Fibroblast of skin of left quadriceps (primary cell): ENCODE results near the gene ZMYM4.

Experiments
- DNase-seq, 2 experiments: peaks; one replicate each; pipeline ENCODE4 v3.0.0-alpha.2; 2013; ENCODE audit warnings: low read depth in 2 of 2

ZMYM4 gene

DNA sequence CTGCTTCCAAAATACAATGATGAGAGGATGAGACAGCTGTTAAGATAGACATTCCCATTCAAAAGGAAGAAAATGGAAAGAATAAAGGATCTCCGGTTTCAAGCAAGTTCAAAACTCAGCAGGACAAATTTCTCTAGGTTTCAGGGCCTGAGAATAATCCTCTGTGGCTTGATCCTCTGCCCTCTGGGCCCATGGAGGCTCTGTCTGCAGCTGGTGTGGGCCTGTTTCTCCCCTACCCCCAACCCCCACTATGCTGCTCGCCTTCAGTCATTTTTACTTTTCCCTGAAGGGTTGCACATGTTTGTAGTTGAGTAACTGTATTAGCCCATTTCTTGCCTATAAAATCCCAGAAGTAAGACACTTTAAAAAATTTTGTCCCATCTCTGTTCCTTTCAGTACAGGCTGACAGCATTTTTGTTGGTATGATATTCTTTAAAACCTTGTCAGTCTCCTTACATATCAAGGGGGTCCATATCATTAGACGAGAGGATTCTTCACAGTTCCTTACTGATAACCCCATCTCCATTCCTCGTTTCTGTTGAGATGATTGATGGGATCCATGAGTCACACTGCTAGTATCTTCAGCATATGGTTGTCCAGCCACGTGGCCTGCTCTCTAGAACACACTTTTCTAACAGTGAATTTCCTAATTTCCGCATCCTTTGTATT lies 10.5 kb downstream of the ZMYM4 start:
- no peak for DNase-seq

DNA sequence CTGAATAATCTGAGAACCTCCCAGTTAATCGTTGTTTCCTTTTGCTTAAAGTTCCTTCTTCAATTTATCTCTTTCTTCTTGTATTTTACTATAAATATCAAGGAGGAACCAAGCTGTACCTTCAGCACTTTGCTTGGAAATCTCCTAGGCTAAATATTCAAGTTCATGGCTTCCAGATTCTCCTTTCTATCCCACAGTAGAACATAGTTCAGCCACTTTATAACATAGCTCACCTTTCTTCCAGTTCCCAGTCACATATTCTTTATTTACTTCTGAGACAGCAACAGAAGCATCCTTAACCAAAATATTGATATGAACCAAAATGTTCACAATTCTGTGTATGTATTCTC lies 11.0 kb downstream of the ZMYM4 start:
- no peak for DNase-seq

DNA sequence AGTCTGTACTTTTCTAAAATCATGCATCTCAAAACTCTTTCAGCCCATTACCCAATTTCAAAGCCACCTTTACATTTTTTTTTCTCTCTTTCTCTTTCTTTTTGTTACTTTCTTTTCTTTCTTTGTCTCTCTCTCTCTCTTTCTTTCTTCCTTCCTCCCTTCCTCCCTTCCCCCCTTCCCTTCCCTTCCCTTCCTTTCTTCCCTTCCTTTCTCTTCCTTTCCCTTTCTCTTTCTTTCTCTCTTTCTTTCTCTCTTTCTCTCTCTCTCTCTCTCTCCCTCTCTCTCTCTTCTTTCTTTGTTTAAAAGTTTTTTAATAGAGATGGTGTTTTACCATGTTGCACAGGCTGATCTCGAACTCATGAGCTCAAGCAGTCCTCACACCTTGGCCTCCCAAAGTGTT lies 11.5 kb downstream of the ZMYM4 start:
- DNase-seq = no peak

DNA sequence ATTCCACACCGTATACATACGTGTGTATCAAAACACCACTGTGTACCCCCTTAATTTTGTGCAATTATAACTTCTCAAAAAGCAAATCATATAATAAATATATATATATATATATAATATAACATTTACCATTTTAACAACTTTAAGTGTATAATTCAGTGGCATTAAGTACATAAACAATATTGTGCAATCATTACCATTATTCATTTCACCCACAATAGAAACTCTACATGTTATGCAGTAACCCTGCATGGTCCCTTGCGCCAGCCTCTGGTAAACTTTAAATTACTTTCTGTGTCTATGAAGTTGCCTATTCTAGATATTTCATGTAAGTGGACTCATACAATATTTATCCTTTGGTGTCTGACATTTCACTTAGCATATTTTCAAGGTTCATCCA lies 13.1 kb downstream of the ZMYM4 start:
- DNase-seq = no peak

DNA sequence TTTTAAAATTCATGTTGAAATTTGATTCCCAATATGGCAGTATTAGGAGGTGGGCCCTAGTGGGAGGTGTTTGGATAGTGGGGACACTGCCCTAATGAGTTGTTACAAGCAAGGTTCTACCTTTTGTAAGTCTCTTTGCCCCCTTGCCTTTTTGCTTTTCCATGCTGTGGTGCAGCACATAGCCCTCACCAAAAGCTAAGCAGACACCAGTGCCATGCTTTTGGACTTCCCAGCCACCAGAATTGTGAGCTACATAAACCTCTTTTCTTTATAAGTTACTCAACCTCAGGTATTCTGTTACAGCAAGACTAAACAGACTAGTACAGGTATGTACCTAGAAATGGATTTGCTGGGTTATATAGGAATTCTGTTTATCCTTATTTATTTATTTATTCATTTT lies 13.7 kb downstream of the ZMYM4 start:
- DNase-seq = no peak

DNA sequence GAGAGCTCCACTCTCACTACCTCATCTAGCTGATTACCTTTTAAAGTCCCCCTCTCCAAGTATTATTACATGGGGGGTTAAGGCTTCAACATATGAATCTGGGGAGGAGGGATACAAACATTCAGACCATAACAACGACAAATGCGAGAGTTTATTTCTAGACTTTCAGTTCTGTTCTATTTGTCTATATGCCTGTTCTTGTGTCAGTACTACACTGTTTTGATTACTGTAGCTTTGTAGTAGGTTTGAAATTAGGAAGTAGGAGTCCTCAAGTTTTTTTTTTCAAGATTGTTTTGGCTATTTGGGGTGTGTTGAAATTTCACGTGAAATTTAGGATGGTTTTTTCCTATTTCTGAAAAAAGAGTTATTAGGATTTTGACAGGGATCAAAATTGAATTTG lies 16.3 kb downstream of the ZMYM4 start:
- DNase-seq = no peak

DNA sequence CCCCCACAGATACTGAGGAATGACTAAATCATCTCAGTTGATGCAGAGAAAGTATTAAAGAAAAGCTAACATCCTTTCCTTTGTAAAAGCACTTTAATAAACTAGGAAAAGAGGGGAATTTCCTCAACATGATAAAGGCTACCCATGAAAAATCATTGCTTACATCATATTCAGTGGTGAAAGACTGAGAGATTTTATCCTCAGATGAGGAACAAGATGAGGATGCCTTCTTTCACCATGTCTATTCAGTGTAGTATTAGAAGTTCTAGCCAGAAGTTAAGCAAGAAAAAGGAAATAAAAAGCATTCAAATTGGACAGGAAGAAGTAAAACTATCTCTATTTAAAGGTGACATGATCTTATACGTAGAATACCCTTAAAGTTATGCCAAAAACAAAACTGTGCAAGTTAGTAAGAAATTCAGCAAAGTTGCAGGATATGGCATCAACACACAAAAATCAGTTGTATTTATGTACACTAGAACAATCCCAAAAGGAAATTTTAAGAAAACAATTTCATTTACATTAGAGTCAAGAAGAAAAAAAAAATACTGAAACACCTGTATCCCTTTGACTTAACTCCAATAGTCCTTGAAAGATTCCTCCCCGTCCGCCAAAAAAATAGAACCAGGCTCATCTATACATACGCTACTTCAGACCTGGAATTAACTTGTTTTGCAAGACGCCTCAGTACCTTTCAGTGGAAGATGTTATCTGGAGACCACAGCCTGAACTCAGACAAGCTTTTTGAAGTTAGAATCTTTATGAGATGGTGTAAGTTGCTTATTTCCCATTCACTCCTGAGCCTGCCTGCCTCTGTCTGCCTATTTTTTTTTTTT lies 17.5 kb downstream of the ZMYM4 start:
- no peak for DNase-seq

DNA sequence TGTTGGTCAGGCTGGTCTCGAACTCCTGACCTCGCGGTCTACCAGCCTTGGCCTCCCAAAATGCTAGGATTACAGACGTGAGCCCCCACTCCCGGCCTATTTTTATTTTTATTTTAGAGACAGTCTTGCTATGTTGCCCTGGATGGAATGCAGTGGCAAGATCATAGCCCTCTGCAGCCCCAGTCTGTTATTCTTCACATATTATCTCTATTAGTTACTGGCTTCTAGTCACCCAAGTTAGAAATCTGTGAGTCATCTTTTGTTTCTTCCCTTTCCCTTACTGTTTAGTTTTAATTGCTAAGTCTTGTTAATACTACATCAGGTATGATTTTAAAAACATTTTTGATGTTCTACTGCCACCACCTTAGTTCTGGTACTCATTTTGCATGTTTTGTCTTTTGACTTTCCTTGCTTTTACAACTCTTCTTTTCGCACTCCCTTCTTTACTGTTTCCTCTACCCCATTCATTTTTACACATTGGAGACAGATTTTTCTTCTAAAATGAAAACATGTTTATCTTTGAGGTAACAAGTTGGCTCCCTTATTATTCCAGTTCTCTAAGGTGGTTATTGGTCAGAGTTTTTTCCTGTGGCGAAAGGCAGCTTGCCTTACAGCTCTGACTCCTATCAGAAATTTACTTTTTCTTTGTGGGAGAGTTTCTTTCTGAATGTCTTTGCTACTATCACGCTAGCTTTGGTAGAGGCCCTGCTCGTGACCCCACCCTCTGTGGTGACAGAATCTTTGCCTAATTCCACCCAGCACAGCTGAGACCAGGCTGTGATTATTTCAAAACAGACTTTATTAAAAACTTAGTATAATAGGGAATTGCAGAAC lies 19.5 kb downstream of the ZMYM4 start:
- DNase-seq = no peak

DNA sequence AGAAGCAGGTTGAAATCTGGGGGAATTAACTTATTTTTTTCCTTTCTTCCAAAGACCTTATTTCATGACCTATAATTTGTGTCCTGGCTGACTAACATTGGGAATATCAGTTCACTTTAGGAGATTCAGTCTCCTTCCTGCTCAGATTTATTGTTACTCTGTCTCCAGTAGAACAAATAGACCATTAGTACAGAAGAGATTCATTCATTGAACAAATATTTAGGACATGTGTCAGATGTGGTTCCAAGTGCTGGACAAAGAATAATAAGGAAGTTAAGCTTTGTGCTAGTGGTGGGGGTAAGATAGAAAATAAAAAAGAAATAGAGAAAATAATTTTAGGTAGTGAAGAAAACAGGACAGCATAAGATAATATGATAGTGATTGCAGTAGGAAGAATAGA lies 20.3 kb downstream of the ZMYM4 start:
- DNase-seq = no peak

DNA sequence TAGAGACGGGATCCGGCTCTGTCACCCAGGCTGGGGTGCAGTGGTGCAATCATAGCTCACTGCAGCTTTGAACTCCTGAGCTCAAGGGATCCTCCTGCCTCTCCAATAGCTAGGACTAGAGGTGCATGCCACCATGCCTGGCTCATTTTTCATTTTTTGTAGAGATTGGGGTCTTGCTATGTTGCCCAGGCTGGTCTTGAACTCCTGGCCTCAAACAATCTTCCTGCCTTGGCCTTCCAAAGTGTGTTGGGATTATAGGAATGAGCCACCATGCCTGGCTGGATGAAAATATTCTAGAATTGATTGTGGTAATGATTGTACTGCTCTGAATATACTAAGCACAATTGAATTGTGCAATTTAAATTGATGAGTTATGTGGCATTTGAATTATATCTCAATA lies 21.9 kb downstream of the ZMYM4 start:
- DNase-seq = no peak

DNA sequence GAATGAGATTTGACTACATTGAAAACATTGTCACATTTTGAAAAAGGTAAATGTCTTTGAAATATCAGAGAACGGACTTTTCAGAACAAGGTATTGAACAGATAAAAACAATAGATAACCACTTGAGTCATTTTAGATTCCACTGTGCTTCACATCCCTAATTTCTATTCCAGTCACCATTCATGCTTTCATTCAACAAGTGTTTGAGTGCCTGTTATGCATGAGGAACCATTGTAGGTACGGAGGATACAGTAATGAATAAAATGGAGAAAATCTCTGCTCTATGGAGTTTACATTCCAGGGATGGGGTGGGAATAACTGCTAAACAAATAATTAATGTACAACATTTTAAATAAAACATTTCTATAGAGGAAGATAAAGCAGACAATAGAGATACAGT lies 26.3 kb downstream of the ZMYM4 start:
- DNase-seq = no peak

DNA sequence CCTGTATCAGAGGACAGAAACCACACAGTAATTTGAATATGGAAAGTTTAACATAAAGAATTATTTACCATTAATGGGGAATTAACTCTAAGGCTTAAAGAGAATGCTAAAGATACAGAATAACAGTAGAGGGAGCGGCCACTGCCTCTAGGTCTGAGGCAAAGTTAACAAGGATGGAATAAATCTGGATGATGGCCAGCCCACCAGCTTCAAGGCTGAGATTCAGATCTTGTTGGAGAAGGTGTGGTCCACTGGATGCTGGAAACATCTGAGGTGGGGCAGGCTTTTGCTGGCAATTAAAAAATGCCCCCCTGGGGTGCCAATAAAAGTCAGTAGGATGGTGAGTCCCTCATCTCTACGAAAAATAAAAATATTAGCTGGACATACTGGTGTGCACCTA lies 29.4 kb downstream of the ZMYM4 start:
- no peak for DNase-seq

DNA sequence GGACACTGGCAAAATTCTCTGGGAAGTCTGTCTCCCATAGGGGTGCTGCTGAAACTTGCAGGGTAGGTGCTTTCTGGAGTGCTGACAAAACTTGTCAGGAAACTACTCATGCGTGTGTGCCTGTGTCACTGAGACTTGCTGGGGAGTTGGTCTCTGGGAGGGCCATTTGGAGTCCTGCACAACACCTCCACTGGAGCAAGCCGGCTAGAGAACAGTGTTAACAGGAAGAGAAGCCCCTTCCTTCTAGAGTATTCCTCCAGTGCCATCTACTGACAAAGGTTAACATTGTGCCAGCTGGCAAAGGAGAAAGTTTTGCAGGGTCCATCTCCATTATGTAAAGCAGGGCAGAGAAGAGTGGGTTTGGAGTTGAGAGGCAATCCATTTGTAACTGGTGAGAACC lies 30.0 kb downstream of the ZMYM4 start:
- DNase-seq = no peak

DNA sequence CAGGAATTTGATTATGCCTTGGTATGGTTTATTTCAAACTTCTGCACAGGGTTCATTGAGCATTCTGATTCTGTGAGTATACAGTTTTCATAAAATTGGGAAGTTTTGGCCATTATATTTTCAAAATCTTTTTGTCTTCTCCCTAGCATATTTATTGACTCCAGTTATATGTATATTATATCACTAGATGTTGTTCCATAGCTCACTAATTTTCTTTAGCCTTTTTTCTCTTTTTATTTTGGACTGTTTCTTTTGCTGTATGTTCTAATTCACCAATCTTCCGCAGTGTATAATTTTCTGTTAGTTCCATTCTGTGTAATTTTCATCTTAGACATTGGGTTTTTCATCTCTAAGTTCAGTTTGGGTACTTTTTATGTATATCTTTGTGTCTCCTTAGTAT lies 31.9 kb downstream of the ZMYM4 start:
- no peak for DNase-seq

DNA sequence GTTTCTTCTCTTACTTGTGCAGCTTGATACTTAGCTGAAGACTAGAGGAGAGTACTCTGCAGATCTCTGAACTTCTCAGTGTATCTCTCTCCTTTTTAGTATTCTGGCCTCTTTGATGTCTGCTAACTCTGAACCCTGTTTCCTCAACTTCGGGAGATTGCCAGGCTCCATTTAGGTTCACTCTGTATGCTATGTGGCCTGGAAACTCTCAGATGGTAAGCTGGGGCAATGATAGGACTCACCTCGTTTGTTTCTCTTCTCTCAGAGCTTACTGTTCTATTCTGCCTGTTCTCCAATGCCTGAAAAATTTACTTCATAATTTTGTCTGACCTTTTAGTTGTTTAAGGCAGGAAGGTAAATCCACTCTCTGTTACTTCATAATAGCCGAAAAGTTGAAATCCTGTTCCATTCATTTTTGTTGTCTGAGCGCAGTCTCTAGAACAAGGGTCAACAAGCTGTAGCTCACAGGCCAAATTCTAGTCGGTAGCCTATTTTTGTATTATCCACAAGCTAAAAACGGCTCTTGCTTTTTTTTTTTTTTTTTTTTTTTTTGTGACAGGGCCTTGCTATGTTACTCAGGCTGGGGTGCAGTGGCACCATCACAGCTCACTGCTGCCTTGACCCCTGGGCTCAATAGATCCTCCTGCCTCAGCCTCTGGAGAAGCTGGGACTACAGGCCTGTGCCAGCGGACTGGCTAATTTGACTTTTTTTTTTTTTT lies 33.3 kb downstream of the ZMYM4 start:
- DNase-seq = no peak

DNA sequence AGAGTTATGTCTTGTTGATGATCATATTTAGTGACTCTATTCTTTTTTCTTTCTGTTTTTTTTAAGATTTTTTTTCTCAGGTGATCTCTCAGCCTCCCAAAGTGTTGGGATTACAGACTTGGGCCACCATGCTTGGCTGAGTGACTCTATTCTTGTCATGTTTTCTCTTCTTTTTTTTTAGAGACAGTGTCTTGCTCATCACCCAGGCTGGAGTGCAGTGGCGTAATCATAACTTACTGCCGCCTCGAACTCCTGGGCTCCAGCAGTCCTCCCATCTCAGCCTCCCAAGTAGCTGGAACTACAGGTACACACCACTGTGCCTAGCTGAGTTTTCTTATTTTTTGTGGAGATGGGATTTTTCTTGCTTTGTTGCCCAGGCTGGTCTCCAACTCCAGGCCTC lies 36.9 kb downstream of the ZMYM4 start:
- no peak for DNase-seq

DNA sequence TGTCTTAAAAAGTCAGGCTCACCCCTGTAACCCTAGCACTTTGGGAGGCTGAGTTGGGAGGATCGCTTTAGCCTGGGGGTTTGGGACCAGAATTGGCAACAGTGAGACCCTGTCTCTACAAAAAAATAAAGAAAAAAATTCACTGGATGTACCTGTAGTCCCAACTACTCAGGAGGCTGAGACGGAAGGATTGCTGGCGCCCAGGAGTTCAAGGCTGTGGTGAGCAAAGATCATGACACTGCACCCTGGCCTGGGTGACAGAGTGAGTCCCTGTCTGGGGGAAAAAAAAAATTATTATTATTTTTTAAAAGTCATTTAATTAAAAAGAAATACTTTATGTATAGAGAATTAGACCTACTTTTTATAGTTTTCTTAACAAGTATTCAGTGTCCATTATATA lies 47.1 kb downstream of the ZMYM4 start:
- no peak for DNase-seq

DNA sequence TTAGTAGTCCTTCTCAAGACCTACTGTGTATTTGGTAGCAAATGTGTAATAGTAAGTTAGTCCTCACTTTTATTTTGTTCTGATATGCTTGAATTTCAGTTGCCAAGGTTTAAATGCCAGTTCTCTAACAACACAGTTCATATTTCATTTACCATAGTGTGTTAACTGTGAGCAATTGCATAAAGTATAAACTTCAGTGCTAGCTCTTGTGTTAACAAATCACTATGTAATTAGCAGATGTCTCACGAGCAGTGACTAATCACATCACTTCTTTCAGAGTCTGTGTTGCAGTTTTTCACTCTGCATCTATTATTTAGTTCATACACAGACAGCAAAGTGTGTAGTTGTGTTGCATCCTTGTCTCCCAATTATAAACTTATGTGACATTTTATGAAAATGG lies 47.8 kb downstream of the ZMYM4 start:
- no peak for DNase-seq

DNA sequence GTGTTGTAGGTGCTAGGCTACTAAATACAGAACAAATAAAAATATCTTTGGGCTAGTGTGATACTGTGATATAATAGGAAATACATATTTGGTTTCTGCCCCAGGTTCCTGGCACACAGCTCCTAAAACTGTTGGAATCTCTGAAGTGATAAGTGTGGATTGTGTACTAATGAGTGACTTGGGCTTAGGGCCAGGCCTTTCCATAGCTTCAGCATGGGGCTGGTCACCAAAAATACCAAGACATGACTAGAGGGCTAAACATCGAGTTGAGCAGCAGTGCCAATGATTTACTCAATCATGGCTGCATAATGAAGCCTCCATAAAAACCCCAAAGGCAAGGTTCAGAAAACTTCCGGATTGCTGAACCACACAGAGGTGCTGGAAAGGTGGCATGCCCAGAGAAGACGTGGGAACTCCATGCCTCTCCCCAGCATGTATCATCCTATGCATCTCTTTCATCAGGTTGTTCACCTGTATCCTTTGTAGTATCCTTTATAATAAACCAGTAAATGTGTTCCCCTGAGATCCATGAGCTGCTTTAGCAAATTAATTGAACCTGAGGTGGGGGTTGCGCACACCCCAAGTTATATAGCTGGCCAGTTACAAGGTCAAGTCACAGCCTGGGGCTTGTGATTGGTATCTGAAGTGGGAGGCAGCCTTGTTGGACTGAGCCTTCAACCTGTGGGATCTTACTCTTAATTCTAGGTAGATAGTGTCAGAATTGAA lies 51.6 kb downstream of the ZMYM4 start:
- DNase-seq = no peak

DNA sequence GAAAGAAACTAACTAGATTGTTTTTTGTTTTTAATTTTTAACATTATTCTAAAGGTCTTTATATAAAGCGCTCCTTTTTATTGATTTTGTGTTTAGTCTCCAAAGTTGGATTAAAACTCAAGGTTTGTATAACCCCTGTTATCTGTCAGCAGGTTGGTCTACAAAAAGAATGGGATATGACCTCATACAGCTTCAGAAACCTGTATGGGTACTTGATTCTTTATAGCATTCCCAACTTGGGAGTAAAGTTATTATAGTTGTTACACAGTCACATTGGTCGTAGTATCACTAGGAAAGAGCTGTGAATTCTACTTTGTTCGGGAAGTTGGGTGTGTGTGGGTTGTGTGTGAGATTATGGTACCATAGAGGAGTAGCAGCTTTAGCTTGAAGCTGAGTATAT lies 52.4 kb downstream of the ZMYM4 start:
- DNase-seq = no peak

DNA sequence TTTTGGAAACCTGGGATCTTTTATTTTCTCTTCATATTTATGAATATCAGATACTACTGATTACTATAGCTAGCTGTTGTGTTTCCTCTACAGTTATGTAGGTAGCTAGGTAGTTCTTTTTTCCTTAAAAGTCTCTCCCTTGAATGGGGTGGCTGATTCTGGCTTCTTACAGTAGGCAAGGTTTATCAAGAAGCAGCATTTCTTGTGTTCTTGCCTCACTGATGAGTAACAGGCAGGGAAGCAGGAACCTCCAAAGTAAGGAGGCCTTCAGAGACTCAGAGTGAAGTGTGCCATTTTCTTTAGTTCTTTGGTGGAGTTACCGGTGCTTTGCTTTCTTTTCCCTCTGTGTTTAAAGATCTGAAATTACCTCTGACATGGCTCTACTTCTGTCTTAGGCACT lies 56.0 kb downstream of the ZMYM4 start:
- DNase-seq = no peak
